ENCODE results near the gene FYB1.

FYB1 gene

DNA sequence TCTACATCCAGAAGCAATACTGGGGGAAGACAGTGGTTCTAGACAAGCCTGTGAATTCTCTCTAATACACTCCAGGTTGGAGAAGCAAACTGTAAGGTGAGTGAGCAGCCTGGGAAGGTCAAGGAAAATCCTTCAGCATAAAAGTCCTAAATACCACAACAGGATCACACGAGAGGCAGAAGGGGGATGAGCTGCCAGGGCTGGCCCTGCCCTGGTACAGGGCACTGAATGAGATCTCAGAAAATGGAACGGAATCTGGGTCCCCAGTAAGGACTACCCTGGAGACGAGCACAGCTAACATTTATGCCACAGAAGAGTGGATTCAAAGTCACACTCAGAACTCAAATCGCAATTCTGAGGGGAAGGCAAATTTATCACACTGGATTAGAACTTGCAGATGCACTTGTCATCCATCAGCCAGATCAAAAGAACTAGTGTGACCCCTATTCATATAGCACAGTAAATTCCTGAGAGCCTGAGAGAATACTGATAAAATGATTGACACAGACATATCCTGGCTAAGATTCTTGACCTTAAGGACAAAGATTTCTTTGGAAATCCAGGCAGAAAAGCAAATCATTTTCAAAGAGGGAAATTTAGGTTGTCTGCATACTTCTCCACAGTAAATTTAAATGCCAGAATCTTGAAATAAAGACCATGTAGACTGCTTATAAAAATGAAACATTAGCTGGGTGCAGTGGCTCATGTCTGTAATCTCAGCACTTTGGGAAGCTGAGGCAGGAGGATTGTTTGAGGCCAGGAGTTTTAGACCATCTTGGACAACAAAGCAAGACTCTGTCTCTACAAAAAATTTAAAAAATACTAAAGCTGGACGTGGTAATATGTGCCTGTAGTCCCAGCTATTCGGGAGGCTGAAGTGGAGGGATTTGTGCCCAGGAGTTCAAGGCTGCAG lies 25.6 kb downstream of the FYB1 start:
- H3K4me3 ChIP-seq (ENCODE audit: low read depth, low read length): no peak overlapping the region
- no peak for DNase-seq (ENCODE audit: low read depth)
- TF ChIP-seq, protein P1, sequence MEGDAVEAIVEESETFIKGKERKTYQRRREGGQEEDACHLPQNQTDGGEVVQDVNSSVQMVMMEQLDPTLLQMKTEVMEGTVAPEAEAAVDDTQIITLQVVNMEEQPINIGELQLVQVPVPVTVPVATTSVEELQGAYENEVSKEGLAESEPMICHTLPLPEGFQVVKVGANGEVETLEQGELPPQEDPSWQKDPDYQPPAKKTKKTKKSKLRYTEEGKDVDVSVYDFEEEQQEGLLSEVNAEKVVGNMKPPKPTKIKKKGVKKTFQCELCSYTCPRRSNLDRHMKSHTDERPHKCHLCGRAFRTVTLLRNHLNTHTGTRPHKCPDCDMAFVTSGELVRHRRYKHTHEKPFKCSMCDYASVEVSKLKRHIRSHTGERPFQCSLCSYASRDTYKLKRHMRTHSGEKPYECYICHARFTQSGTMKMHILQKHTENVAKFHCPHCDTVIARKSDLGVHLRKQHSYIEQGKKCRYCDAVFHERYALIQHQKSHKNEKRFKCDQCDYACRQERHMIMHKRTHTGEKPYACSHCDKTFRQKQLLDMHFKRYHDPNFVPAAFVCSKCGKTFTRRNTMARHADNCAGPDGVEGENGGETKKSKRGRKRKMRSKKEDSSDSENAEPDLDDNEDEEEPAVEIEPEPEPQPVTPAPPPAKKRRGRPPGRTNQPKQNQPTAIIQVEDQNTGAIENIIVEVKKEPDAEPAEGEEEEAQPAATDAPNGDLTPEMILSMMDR (IDR thresholded peaks at IDR 0.05; ENCODE audit: control insufficient read depth, extremely low read depth, insufficient read depth): no peak

DNA sequence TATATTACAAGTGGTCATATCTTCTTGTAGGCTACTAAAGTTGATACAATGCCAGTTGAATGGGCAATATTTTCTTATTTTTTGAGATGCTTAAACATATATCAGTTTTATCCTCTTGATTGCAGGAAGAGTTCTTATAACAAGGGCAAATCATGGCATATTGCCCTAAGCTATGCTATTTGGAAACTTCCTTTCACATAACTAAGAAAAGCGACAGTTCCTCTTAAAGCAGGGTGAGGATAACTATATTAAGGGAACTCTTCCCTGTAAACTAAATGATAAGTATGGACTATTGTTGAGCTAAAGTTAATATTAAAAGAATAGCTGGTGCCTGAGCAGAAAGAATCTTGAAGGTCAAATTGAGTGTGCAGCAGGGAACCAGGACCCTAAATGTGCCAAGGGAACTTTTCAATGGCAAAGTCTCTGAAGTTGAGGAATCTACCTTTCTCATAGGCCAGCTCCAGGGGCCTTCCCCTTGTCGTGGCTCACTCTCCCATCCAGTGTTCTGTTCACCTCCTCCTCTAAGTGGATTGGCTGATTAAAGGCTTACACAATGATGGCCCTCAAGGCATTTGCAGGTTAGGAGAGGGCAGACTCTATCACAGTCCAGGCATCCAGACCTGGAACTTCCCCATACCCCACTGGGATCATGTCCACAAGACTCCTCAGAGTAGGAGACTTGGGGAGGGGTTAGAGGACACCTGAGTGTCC lies 26.8 kb downstream of the FYB1 start:
- DNase-seq (ENCODE audit: low read depth): no peak
- H3K4me3 ChIP-seq (ENCODE audit: low read depth, low read length): no peak overlapping the region
- TF ChIP-seq, protein P1 (IDR thresholded peaks at IDR 0.05; ENCODE audit: control insufficient read depth, extremely low read depth, insufficient read depth): no peak

DNA sequence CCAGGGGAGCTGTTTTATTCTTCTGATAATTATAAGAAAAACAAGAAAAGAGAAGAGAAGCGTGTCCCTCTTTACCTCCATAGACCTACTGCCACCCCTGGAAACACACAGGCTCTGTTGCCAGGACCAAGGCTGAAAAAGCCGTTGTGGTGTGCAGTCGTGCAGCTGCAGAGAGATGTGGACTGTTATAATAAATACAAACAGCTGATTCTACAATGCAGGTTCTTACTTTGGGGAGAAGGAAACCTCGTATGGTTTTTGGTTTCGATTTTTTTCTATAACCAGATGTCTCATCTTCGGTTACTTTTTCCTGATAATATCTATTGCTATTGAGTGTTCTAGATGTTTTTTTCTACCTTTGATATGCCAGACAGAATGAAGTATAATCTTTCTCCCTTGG lies 28.1 kb downstream of the FYB1 start:
- H3K4me3 ChIP-seq (ENCODE audit: low read depth, low read length): no peak overlapping the region
- no peak for DNase-seq (ENCODE audit: low read depth)
- TF ChIP-seq, protein P1 (IDR thresholded peaks at IDR 0.05; ENCODE audit: control insufficient read depth, extremely low read depth, insufficient read depth): no peak

DNA sequence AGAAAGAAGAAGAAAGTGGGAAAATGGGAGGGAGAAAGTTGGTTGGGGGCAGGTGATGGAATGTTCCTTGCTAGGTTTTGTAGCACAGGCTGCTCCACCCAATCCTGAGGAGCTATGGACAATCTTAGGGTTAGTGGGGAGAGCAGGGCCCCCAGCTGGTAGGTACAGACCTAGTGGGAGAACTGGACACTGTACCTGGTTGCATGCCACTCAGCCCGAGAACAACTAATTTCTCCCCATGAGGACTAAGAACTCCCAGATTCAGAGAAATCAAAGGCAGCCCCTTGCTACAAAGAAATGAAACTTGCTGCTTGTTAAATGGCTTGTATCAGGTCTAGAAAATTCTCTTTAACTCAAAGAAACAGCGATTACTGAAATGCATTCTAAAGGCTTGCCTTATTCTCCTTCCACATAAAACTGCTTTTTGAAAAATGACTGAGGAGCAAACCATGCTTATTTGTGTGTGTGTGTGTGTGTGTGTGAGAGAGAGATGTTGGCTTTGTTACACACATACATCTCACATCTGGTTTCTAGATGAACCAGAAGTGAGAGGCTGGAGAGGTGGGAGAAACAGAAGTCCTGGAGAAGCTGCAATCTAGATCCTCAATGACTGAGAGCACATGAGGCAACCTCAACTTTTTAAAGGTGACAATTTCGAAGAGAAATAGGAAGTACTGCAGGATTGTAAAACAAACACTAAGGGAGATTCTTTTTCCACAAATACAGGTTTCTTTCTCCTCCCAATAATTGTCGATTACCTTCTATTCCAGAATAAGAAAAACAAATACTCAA lies 28.9 kb downstream of the FYB1 start:
- TF ChIP-seq, protein P1 (IDR thresholded peaks at IDR 0.05; ENCODE audit: control insufficient read depth, extremely low read depth, insufficient read depth): no peak
- no peak for DNase-seq (ENCODE audit: low read depth)
- no peak overlapping the region for H3K4me3 ChIP-seq (ENCODE audit: low read depth, low read length)

DNA sequence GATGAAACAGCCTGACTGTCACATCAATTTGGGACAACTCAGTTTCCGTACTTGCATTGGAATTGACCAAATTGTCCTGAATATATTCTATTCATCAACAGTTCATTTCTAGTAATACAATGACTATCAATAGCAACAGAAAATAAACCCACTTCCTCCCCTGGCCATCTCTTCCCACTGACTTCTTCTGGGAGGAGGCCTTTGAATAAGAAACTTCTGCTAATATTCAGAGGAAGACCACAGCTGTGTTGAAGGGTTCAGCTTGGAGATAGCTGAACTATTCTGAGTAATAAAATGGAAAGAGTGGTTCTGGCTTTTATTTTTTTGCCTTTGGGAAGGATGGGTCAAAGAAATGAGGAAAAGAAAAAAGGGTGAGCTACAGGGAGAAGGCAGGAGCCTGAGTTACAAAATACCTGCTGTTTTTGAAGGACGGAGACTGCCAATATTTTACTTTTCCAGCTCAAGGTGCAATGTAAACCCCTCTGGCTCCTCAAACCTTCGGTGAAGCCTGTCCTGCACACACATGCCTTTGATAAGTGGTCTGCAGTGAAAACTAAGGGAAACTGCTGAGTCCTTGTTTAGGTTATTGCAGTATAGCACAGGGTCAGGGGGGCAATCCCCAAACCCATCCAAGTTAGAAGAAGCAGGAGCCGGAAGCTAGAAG lies 29.9 kb downstream of the FYB1 start:
- DNase-seq (ENCODE audit: low read depth): no peak
- H3K4me3 ChIP-seq (ENCODE audit: low read depth, low read length): no peak overlapping the region
- TF ChIP-seq, protein P1 (IDR thresholded peaks at IDR 0.05; ENCODE audit: control insufficient read depth, extremely low read depth, insufficient read depth): no peak
